ENCODE measurements around the gene PKNOX2.

PKNOX2 gene

GRCh38 chr11:125320347-125321076, 156.0 kb downstream of the PKNOX2 start:
- DNase-seq, result no peak

GRCh38 chr11:125322289-125322688, 157.7 kb downstream of the PKNOX2 start:
- DNase-seq, result no peak

- no peak for DNase-seq
Measured at GRCh38 chr11:125325196-125325595, 160.6 kb downstream of the PKNOX2 start.

- no peak for DNase-seq
Measured at GRCh38 chr11:125326126-125326525, 161.6 kb downstream of the PKNOX2 start.

- DNase-seq, result no peak
Measured at GRCh38 chr11:125327518-125328224, 163.1 kb downstream of the PKNOX2 start.

- no peak for DNase-seq
Measured at GRCh38 chr11:125328225-125328580, 163.7 kb downstream of the PKNOX2 start.

- no peak for DNase-seq
Measured at GRCh38 chr11:125329786-125330185, 165.2 kb downstream of the PKNOX2 start.

- no peak for DNase-seq
Measured at GRCh38 chr11:125330462-125331325, 166.1 kb downstream of the PKNOX2 start.

- DNase-seq, result no peak
Measured at GRCh38 chr11:125331357-125332035, 166.9 kb downstream of the PKNOX2 start.

- no peak for DNase-seq
Measured at GRCh38 chr11:125332821-125333220, 168.3 kb downstream of the PKNOX2 start.

GRCh38 chr11:125333354-125334073, 169.0 kb downstream of the PKNOX2 start:
- no peak for DNase-seq

- DNase-seq, result no peak
Measured at GRCh38 chr11:125335106-125335505, 170.6 kb downstream of the PKNOX2 start.

- no peak for DNase-seq
Measured at GRCh38 chr11:125337836-125338834, 173.6 kb downstream of the PKNOX2 start.

GRCh38 chr11:125338886-125339811, 174.6 kb downstream of the PKNOX2 start:
- DNase-seq, result no peak

GRCh38 chr11:125341676-125342075, 177.1 kb downstream of the PKNOX2 start:
- DNase-seq, result no peak

- DNase-seq, result no peak
Measured at GRCh38 chr11:125342281-125342930, 177.9 kb downstream of the PKNOX2 start.

- DNase-seq, result no peak
Measured at GRCh38 chr11:125343086-125343717, 178.7 kb downstream of the PKNOX2 start.

GRCh38 chr11:125343718-125344131, 179.2 kb downstream of the PKNOX2 start:
- DNase-seq, result no peak

Data from NCI-H1436 (cell line).